ENCODE measurements around the gene HECTD1.

DNA sequence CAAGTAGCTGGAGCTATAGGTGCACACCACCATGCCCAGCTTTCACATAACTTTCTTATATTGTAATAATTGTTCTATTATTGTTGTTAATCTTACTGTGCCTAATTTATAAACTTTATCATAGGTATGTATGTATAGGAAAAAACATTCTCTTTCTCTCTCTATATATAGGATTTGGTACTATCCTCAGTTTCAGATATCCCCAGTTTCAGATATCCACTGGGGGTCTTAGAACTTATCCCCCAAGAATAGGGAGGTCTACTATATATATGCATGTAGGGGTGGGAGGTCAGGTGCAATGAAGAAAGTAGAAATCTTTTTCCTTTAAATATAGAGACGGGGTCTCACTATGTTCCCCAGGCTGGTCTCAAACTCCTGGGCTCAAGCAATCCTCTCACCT, 110.5 kb downstream of the HECTD1 start:
- TF ChIP-seq, protein P1, sequence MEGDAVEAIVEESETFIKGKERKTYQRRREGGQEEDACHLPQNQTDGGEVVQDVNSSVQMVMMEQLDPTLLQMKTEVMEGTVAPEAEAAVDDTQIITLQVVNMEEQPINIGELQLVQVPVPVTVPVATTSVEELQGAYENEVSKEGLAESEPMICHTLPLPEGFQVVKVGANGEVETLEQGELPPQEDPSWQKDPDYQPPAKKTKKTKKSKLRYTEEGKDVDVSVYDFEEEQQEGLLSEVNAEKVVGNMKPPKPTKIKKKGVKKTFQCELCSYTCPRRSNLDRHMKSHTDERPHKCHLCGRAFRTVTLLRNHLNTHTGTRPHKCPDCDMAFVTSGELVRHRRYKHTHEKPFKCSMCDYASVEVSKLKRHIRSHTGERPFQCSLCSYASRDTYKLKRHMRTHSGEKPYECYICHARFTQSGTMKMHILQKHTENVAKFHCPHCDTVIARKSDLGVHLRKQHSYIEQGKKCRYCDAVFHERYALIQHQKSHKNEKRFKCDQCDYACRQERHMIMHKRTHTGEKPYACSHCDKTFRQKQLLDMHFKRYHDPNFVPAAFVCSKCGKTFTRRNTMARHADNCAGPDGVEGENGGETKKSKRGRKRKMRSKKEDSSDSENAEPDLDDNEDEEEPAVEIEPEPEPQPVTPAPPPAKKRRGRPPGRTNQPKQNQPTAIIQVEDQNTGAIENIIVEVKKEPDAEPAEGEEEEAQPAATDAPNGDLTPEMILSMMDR (conservative IDR thresholded peaks at IDR 0.05; ENCODE audit: low read depth, low read length) = no peak
- no peak for TF ChIP-seq EZH2 (IDR thresholded peaks at IDR 0.05; ENCODE audit: borderline replicate concordance, low read depth, low read length, poor library complexity, severe bottlenecking)
